K562 (cell line): ENCODE data around the gene LAMTOR4. TPM values are rescaled to one million over a fixed set of nuclear protein-coding genes. Genes with fewer than 3 reads are reported as not detected.

ENCODE experiments used
- ATF6 ChIP-seq: sonication (generic); formaldehyde crosslinking; IDR thresholded peaks from 2 replicates; pipeline ENCODE4 v1.4.0; 2020; ENCODE audit warnings: mild to moderate bottlenecking, missing genetic modification reagents
- CEBPB ChIP-seq: fragments of 450-650 bp; IDR thresholded peaks from 2 replicates; pipeline ENCODE4 v1.6.1; 2016; ENCODE audit warnings: missing genetic modification characterization, missing compliant biosample characterization
- E2F5 ChIP-seq: sonication (generic); formaldehyde crosslinking; IDR thresholded peaks from 2 replicates; pipeline ENCODE4 v1.8.0; 2022; ENCODE audit warnings: mild to moderate bottlenecking, missing genetic modification reagents
- GATAD2B ChIP-seq: fragments of 450-650 bp; IDR thresholded peaks from 2 replicates; pipeline ENCODE4 v1.6.1; 2017; ENCODE audit warnings: mild to moderate bottlenecking, borderline replicate concordance
- HDAC1 ChIP-seq, 2 experiments: fragments of 450-650 bp; IDR thresholded peaks; 2 replicates each; pipeline ENCODE4 v1.6.1; 2016 to 2017; ENCODE audit warnings: inconsistent platforms in 1 of 2, mild to moderate bottlenecking in 1 of 2, moderate library complexity in 1 of 2
- IFI16 ChIP-seq: fragments of 250-450 bp; sonication (Bioruptor Pico); IDR thresholded peaks from 2 replicates; pipeline ENCODE4 v2.1.2; 2022; ENCODE audit warnings: mild to moderate bottlenecking, inconsistent platforms
- MTA3 ChIP-seq: fragments of 450-650 bp; formaldehyde crosslinking; IDR thresholded peaks from 2 replicates; pipeline ENCODE4 v1.6.1; 2017; ENCODE audit warnings: mild to moderate bottlenecking, borderline replicate concordance
- NCOA1 ChIP-seq: fragments of 450-650 bp; IDR thresholded peaks from 2 replicates; pipeline ENCODE4 v1.6.1; 2016; ENCODE audit warnings: low read depth
- POLR2A ChIP-seq: fragments of 450-650 bp; conservative IDR thresholded peaks from 2 replicates; pipeline ENCODE4 v1.6.1; 2016
- TCF7L2 ChIP-seq: fragments of 150-350 bp; IDR thresholded peaks from 2 replicates; pipeline ENCODE4 v1.6.1; 2016; ENCODE audit warnings: low read depth, mild to moderate bottlenecking, low read length, moderate library complexity
- THAP12 ChIP-seq: fragments of 250-450 bp; sonication (Bioruptor Pico); IDR thresholded peaks from 2 replicates; pipeline ENCODE4 v1.9.0; 2021; ENCODE audit warnings: mild to moderate bottlenecking, inconsistent platforms
- THAP7 ChIP-seq: fragments of 250-450 bp; sonication (Bioruptor Pico); IDR thresholded peaks from 2 replicates; pipeline ENCODE4 v1.5.0; 2021
- ZBED1 ChIP-seq: IDR thresholded peaks from 2 replicates; pipeline ENCODE4 v1.6.1; 2014
- ZBTB49 ChIP-seq: sonication (generic); formaldehyde crosslinking; IDR thresholded peaks from 2 replicates; pipeline ENCODE4 v1.8.0; 2022; ENCODE audit warnings: missing genetic modification reagents, mild to moderate bottlenecking, borderline replicate concordance
- ZNF239 ChIP-seq: fragments of 250-450 bp; sonication (Bioruptor Pico); IDR thresholded peaks from 2 replicates; pipeline ENCODE4 v1.4.0; 2020; ENCODE audit warnings: mild to moderate bottlenecking
- ZNF253 ChIP-seq: fragments of 250-450 bp; sonication (Bioruptor Pico); conservative IDR thresholded peaks from 2 replicates; pipeline ENCODE4 v1.6.1; 2021; ENCODE audit warnings: mild to moderate bottlenecking
- ZNF277 ChIP-seq: fragments of 250-450 bp; sonication (Bioruptor Pico); IDR thresholded peaks from 2 replicates; pipeline ENCODE4 v1.8.0; 2022; ENCODE audit warnings: inconsistent platforms, mild to moderate bottlenecking, moderate library complexity, borderline replicate concordance
- ZNF695 ChIP-seq: fragments of 450-650 bp; formaldehyde crosslinking; IDR thresholded peaks from 2 replicates; pipeline ENCODE4 v1.4.0; 2020; ENCODE audit warnings: mild to moderate bottlenecking, moderate library complexity
- polyA plus RNA-seq, 8 experiments: library from polyadenylated mRNA; depleted of rRNA in 4 of 8; stranded (reverse) in 5 of 8; unstranded in 3 of 8; fragments of >200 nt; fragmentation: Nextera tagmentation in 2 of 8; fragmentation: Illumina TruSeq in 1 of 8; extraction: Ambion mirVana in 2 of 8; extraction: Trizol in 1 of 8; gene quantifications; 2 replicates each; pipeline versions ENCODE4 v1.2.1 to v1.2.3, GENCODE V29; 2011 to 2014; ENCODE audit warnings: inconsistent platforms in 1 of 8, missing spikeins in 1 of 8
- total RNA-seq, 7 experiments: library from RNA; depleted of rRNA in 6 of 7; stranded (reverse); fragments of >200 nt in 6 of 7; fragmentation: Illumina TruSeq in 2 of 7; extraction: Trizol in 2 of 7; gene quantifications; 2 replicates each; pipeline versions ENCODE4 v1.2.1 to v1.2.3, GENCODE V29; 2011 to 2021; ENCODE audit warnings: low replicate concordance in 1 of 7

The LAMTOR4 gene
- total and polyA plus RNA-seq, 9 of the 15 experiments (the other 6 are each of a cell fraction or from before 2014, with no cell fraction given), result 79.6 to 314 (median 195) TPM

- no peak for TF ChIP-seq GATAD2B
- peak in 1 of 2 experiments; percentile 5; a peak in 1 of 4 replicates for TF ChIP-seq HDAC1 (IDR thresholded peaks at IDR 0.05)
- TF ChIP-seq ZNF253 (CRISPR knock-in tag), result no peak
- peak; percentile 75 for TF ChIP-seq THAP12 (CRISPR knock-in tag)
- no peak; the same call in 1 of the 2 replicates for TF ChIP-seq MTA3
- TF ChIP-seq THAP7, result 0 out of 2 replicates have a peak, but pooled peaks have one; percentile 8
- TF ChIP-seq IFI16 (CRISPR knock-in tag), result no peak
- no peak for TF ChIP-seq CEBPB
- TF ChIP-seq ZNF695 (CRISPR knock-in tag), result no peak
- no peak for TF ChIP-seq ZNF239 (CRISPR knock-in tag)
- TF ChIP-seq E2F5 (CRISPR knock-in tag), result no peak
- no peak for TF ChIP-seq ZBED1
- TF ChIP-seq NCOA1, result no peak
- no peak for TF ChIP-seq ZBTB49
- TF ChIP-seq POLR2A, result no peak
- TF ChIP-seq ATF6, result no peak
- no peak for TF ChIP-seq ZNF277 (CRISPR knock-in tag)
- no peak for TF ChIP-seq TCF7L2
Measured at GRCh38 chr7:100126239-100126930, 22.3 kb upstream of the LAMTOR4 start (continued).
